IPS-NIHi7 (cell line): ENCODE data around the gene NMNAT2.
A peak's percentile ranks its signal among the peaks of the same experiment; 100 is the strongest.
"Not testable (repeated sequence)": the region's sequence is repeated elsewhere in the genome, so short reads cannot be mapped to it uniquely, and the experiment has no call there.

Experiments
- DNase-seq: peaks from one replicate; pipeline ENCODE4 v3.0.0; 2012; ENCODE audit warnings: mixed read lengths; ENCODE audit errors: extremely low spot score

Gene NMNAT2

GRCh38 chr1:183263886-183264602, 154.1 kb downstream of the NMNAT2 start:
- no peak for DNase-seq

DNA sequence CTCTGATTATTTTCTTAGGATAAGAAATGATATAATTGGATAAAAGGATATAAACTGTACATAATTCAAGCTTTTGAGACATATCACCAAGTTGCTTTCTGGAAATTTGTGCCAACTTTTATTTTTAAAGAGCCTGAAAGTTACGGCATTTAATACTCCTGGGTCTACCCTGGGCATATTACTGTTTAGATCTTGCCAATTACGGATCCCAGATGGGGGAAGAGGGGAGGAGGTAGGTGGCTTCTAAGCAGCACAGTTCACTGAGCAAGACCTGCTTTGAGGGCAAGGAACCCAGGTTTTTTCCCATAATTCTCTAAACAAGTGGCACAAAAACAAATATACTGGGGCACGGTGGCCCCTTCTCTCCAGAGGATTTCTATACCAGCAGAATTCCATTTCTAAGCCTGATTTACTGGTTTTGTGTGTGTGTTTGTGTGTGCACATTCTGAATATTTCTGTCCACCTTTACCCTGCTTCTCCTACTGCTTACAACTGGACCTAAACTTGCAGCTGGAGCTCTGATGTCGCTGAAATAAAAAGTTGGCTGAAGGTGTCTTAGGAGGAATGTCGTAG, 155.5 kb downstream of the NMNAT2 start:
- DNase-seq: no peak

GRCh38 chr1:183259924-183260323, 158.3 kb downstream of the NMNAT2 start:
- DNase-seq: peak; percentile 27

- no peak for DNase-seq
Measured at GRCh38 chr1:183255073-183255472, 163.1 kb downstream of the NMNAT2 start.

- no peak for DNase-seq
Measured at GRCh38 chr1:183251959-183252450, 166.2 kb downstream of the NMNAT2 start.

DNA sequence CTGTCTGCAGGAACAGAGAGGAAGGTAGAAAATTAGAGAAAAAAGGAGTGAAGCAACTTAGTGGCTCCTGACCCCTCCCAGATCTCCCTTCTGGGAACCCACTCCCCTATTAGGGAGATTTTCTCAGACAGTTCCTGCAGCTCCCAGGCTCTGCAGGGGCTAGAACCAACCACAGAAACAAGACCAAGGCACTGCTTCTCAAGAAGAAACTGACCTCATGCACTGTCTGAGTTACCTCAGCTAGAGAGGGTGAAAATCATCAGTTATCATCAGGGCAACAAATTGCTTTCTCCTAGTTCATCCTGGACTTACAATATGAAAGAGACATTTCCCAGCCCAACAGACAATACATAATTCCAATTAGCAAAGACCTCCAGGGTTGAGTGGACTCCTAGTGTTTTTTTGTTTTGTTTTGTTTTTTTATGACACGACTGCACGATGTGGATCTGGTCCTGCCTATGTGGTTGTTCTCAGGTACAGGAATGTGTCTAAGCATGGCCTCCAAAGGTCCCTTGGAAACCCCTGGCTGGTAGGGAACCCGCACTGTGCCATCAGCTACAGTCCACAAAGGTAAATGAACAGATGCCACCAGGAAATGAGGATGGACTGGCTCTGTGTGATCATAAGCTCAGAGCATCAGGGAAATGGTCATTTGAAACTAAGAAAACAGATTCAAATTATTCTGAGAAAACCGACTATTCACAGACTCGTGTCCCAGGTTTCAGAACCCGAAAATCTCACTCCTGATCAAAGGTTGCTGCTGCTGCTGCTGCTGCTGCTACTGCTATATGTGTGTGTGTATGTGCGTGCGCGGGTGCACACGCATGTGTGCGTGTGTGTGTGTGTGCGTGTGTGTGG, 166.8 kb downstream of the NMNAT2 start:
- no peak for DNase-seq

DNA sequence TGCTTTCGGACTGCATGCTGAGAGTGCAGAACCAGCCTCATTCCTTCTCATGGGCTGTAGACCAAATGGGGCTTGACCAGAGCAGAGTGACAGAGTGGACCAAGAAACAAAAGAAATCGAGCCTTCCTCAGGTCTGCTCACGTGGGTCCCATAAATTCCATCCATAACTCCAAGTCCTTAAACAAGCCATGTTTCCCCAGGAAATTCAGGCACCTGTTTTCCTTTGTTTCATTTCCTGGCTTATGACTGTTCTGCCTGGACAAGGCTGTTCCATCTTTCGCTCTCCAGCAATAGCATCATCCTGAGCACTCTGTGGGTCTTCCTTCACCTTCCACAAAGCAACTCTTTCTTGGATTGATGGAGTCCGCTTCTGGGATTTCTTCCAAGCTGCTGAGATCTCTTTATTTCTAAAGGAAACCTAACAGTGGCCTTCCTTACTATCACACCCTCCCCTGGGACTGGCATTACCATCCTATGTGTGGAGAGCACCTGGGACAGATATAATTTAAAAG, 168.2 kb downstream of the NMNAT2 start:
- DNase-seq: no peak

- DNase-seq: no peak
Measured at GRCh38 chr1:183248989-183249691, 169.0 kb downstream of the NMNAT2 start.

GRCh38 chr1:183247931-183248330, 170.2 kb downstream of the NMNAT2 start:
- DNase-seq: no peak

- no peak for DNase-seq
Measured at GRCh38 chr1:183247484-183247883, 170.7 kb downstream of the NMNAT2 start.

GRCh38 chr1:183247066-183247465, 171.1 kb downstream of the NMNAT2 start:
- DNase-seq: no peak

DNA sequence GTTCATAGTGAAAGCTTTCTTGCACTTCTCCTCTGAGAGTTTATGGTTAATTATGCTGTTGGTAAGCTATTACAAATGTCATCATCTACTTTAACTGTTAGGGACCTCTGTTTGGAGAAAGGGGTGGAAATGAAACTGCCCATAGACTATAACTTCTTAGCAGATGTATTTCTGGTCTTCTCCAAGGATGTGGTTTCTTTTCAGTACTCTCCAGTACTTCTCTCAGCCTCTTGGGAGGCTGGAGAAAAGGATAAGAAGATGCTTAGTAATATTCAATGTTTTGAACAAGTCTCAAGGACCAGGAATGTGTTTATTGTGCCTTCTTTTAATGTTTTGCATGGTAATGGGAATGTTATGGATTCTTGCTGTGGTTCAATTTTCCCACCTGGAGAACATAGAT, 171.7 kb downstream of the NMNAT2 start:
- no peak for DNase-seq

DNA sequence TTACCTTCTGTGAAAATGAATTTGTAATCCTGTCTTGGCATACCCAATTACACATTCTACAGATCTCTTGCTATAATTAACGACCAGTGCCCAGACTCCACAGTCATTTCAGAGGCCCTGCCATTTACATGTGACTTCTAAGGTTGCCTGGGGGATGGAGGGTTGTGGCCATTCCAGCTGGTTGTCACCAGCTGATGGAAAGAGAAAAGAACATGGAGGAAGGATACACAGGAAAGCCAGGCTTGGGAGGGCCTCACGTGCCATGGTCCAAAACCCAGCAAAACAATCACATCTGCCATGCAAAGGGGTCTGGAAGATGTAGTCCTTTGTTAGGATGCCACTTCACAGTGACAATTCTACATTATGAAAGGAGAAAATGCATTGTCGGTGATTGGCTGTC, 172.8 kb downstream of the NMNAT2 start:
- DNase-seq: no peak

GRCh38 chr1:183244466-183244865, 173.7 kb downstream of the NMNAT2 start:
- DNase-seq: no peak

- DNase-seq: no peak
Measured at GRCh38 chr1:183243161-183244050, 174.8 kb downstream of the NMNAT2 start.

- no peak for DNase-seq
Measured at GRCh38 chr1:183242556-183242955, 175.6 kb downstream of the NMNAT2 start.

DNA sequence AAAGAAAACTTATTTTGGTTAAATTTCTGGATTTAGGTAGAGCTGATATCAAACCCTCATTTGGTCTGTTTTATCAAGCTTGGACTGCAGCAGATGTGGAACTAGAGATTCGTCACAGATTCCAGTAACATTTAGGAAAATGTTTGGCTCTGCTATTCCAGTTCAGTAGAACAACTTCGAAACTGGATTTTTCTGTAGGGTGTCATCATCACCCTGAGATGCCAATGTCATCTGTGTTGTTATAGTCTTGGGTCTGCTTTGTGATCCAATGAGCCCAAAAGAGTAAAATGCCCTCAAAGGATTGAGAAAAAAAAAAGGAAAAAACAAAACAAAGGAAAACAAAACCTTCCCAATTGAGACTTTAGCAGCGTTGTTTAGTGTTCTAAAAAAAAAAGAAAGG, 176.7 kb downstream of the NMNAT2 start:
- no peak for DNase-seq

- DNase-seq: not testable (repeated sequence)
Measured at GRCh38 chr1:183240853-183241252, 177.3 kb downstream of the NMNAT2 start.

GRCh38 chr1:183240526-183240825, 177.7 kb downstream of the NMNAT2 start:
- no peak for DNase-seq

DNA sequence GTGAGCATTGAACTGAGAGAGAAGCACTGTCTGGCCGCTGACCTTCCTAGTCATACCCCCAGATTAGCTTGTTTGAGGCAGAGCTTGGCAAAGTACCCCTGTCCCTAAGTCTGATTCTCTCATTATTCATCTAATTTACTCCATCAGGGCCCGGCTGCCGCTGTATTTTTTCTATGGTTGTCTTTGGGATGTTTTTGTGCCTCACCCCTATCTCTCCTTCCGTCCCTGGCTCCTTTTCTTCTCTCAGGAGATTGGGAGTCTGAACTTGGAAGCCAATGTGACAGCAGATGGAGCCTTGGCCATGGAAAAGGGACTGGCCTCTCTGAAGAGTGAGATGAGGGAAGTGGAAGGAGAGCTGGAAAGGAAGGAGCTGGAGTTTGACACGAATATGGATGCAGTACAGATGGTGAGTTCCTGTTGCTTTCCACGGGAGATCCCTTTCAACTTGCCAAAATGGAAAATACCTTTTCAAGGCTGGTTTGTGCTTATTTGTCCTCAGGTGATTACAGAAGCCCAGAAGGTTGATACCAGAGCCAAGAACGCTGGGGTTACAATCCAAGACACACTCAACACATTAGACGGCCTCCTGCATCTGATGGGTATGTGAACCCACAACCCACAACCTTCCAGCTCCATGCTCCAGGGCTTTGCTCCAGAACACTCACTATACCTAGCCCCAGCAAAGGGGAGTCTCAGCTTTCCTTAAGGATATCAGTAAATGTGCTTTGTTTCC, 178.2 kb downstream of the NMNAT2 start:
- DNase-seq: no peak
